ENCODE data around the gene AKR1B1.

DNA sequence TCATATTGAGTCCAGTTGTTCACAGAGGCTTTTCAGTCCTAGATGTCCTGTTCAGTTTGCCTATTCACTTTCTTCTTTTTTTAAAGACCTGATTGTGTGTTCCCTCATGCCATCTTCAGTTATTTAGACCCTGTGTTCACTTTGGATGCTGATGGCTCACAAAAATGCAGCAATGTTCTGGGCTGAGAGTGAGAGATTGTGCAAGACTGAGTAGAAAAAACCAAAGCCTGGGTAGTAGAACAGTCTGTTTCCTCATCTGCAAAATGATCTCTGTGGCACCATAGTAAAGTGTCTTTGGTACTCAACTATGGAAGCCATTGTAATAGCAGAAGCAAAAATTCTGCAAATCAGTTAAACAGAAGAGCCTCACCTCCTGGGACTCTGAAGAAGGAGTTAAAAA, 43.2 kb downstream of the AKR1B1 start:
- TF ChIP-seq, protein P1, sequence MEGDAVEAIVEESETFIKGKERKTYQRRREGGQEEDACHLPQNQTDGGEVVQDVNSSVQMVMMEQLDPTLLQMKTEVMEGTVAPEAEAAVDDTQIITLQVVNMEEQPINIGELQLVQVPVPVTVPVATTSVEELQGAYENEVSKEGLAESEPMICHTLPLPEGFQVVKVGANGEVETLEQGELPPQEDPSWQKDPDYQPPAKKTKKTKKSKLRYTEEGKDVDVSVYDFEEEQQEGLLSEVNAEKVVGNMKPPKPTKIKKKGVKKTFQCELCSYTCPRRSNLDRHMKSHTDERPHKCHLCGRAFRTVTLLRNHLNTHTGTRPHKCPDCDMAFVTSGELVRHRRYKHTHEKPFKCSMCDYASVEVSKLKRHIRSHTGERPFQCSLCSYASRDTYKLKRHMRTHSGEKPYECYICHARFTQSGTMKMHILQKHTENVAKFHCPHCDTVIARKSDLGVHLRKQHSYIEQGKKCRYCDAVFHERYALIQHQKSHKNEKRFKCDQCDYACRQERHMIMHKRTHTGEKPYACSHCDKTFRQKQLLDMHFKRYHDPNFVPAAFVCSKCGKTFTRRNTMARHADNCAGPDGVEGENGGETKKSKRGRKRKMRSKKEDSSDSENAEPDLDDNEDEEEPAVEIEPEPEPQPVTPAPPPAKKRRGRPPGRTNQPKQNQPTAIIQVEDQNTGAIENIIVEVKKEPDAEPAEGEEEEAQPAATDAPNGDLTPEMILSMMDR (IDR thresholded peaks at IDR 0.05), result no peak
- TF ChIP-seq POLR2A (IDR thresholded peaks at IDR 0.05), result no peak

All from lower leg skin (tissue), 3 donors.